AG04450 (cell line): ENCODE data around the gene RAD1. TPM values are rescaled to one million over a fixed set of nuclear protein-coding genes. Genes with fewer than 3 reads are reported as not detected.
A peak's percentile ranks its signal among the peaks of the same experiment; 100 is the strongest.

Experiments used
- CTCF ChIA-PET: fragments of 300-600, 350-600 bp; formaldehyde crosslinking; extraction: SDS; loops from one replicate; lab custom pipeline; 2022; ENCODE audit warnings: antibody characterized with exemption, inconsistent platforms; lab: Charles Lee
- POLR2A ChIA-PET: fragments of 350-600 bp; formaldehyde crosslinking; extraction: SDS; loops from one replicate; lab custom pipeline; 2021; ENCODE audit warnings: antibody characterized with exemption, inconsistent platforms; lab: Yijun Ruan, JAX
- DNase-seq: peaks from one replicate; pipeline ENCODE4 v3.0.0-alpha.2; 2011; ENCODE audit warnings: low read depth, low spot score
- H3K27ac ChIP-seq: one replicate; pipeline ENCODE4 v1.5.1; 2012; ENCODE audit warnings: low read depth, low read length, control low read depth
- H3K27me3 ChIP-seq: one replicate; pipeline ENCODE4 v1.6.0; 2012; ENCODE audit warnings: low read length; ENCODE audit not compliant: control insufficient read depth, insufficient read depth
- H3K4me3 ChIP-seq: 2 replicates; pipeline ENCODE4 v1.5.1; 2011; ENCODE audit warnings: mild to moderate bottlenecking, low read depth, low read length, control low read depth
- H3K9me3 ChIP-seq: 2 replicates; pipeline ENCODE4 v1.5.1; 2012; ENCODE audit warnings: low read length; ENCODE audit not compliant: control insufficient read depth, insufficient read depth
- CTCF ChIP-seq: IDR thresholded peaks from 2 replicates; pipeline ENCODE4 v1.5.1; 2011; ENCODE audit warnings: low read depth, low read length, control low read depth, inconsistent platforms
- polyA plus RNA-seq: library from polyadenylated mRNA; depleted of rRNA; stranded (reverse); fragments of >200 nt; gene quantifications from 2 replicates; pipeline ENCODE4 v1.2.3, GENCODE V29; 2011

RAD1 gene
- polyA plus RNA-seq, 1 experiment, result 40.9 TPM

- CTCF ChIA-PET, result interaction anchor here (0.7 to 1.5 kb wide), 5 partner anchors 78 to 445 kb away, joined by 3 to 6 read pairs (median 4); no protein-coding TSS in a partner anchor
- no peaks in the 10 kb centered on the region for H3K27me3 ChIP-seq
- no peak for DNase-seq
- peak; percentile 14; the same call in 1 of the 2 replicates for TF ChIP-seq CTCF
- H3K4me3 ChIP-seq, result no peak overlapping the region
- no peak overlapping the region for H3K27ac ChIP-seq
- POLR2A ChIA-PET, result no interaction called here
- H3K9me3 ChIP-seq, result peaks cover 2% of the 10 kb centered on the region; the same call in 1 of the 2 replicates
Observed at GRCh38 chr5:34919077-34919476, 3.8 kb upstream of the RAD1 start.

GRCh38 chr5:34918025-34918424, 2.7 kb upstream of the RAD1 start:
- peaks cover 2% of the 10 kb centered on the region; the same call in 1 of the 2 replicates for H3K9me3 ChIP-seq
- H3K27ac ChIP-seq, result no peak overlapping the region
- CTCF ChIA-PET, result interaction anchor here (0.6 to 1.3 kb wide), 2 partner anchors 432 to 672 kb away, joined by 3 to 4 read pairs; no protein-coding TSS in a partner anchor
- H3K4me3 ChIP-seq, result no peak overlapping the region; the same call in 1 of the 2 replicates
- POLR2A ChIA-PET, result interaction anchor here (0.7 kb wide), 1 partner anchor 427 kb away, joined by 6 read pairs; no protein-coding TSS in a partner anchor
- no peak for TF ChIP-seq CTCF
- no peak for DNase-seq
- no peaks in the 10 kb centered on the region for H3K27me3 ChIP-seq

- ChIA-PET CTCF (interaction anchor here (0.8 to 3.1 kb wide), 4 partner anchors 18 to 442 kb away, joined by 3 to 15 read pairs (median 3); no protein-coding TSS in a partner anchor), POLR2A (interaction anchor here (0.6 to 2.3 kb wide), 2 partner anchors 9 to 13 kb away, joined by 6 to 29 read pairs; partner anchors contain the start of gene DNAJC21)
- no peaks in the 10 kb centered on the region for H3K27me3 ChIP-seq
- no peak overlapping the region for H3K27ac ChIP-seq
- no peak for DNase-seq
- H3K9me3 ChIP-seq, result peaks cover 2% of the 10 kb centered on the region; the same call in 1 of the 2 replicates
- peak overlapping the region; percentile 98 for H3K4me3 ChIP-seq
- TF ChIP-seq CTCF, result no peak
Observed at GRCh38 chr5:34916518-34916917, 1.2 kb upstream of the RAD1 start.

- H3K9me3 ChIP-seq, result peaks cover 2% of the 10 kb centered on the region; the same call in 1 of the 2 replicates
- DNase-seq, result no peak
- CTCF ChIA-PET, result interaction anchor here (1.4 to 3.1 kb wide), 2 partner anchors 10 to 17 kb away, joined by 7 to 15 read pairs; no protein-coding TSS in a partner anchor
- peak overlapping the region; percentile 98 for H3K4me3 ChIP-seq
- POLR2A ChIA-PET, result interaction anchor here (0.7 to 2.3 kb wide), 5 partner anchors 8 to 441 kb away, joined by 3 to 29 read pairs (median 3); partner anchors contain the start of gene DNAJC21
- TF ChIP-seq CTCF, result no peak
- peak overlapping the region; percentile 55 for H3K27ac ChIP-seq
- no peaks in the 10 kb centered on the region for H3K27me3 ChIP-seq
Observed at GRCh38 chr5:34915856-34916192, 520 bp upstream of the RAD1 start.

GRCh38 chr5:34914671-34915138, 599 bp downstream of the RAD1 start:
- no peak for TF ChIP-seq CTCF
- ChIA-PET POLR2A (interaction anchor here (1.3 to 2.3 kb wide), 4 partner anchors 9 to 440 kb away, joined by 3 to 29 read pairs (median 7); partner anchors contain the start of gene DNAJC21), CTCF (interaction anchor here (0.9 to 3.1 kb wide), 4 partner anchors 9 to 428 kb away, joined by 4 to 15 read pairs (median 6); no protein-coding TSS in a partner anchor)
- peaks cover 2% of the 10 kb centered on the region; the same call in 1 of the 2 replicates for H3K9me3 ChIP-seq
- no peaks in the 10 kb centered on the region for H3K27me3 ChIP-seq
- DNase-seq, result no peak
- H3K27ac ChIP-seq, result peak overlapping the region; percentile 77
- peak overlapping the region; percentile 98 for H3K4me3 ChIP-seq
